Ammon's horn (tissue), 1 donor: Measurements from ENCODE around the gene NECAB2.

Experiments
- DNase-seq: peaks from one replicate; pipeline ENCODE4 v3.0.0-alpha.2; 2016; ENCODE audit warnings: low spot score

The NECAB2 gene

GRCh38 chr16:83967838-83968305, at the start of gene NECAB2:
Gene NECAB2, plus strand, starts transcription at chr16:83968244. Its CDS starts 405 bp downstream, at chr16:83968649.
- peak; percentile 46 for DNase-seq

DNA sequence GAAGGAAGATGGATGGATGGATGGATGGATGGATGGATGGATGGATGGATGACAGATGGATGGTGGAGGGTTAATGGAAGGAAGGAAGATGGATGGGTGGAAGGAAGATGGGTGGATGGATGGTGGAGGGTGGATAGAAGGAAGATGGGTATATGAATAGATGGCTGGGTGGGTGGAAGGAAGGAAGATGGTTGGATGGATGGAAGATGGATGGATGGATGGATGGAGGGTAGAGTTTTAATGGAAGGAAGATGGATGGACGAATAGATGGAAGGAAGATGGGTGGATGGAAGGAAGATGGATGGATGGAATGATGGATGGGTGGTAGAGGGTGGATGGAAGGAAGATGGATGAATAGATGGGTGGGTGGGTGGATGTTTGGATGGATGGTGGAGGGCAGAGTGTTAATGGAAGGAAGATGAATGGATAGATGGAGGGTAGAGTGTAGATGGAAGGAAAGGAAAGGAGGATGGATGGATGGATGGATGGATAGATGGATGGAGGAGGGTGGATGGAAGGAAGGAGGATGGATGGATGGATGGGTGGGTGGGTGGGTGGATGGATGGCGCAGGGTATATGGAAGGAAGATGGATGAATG, 47.1 kb upstream of the NECAB2 start:
- no peak for DNase-seq

DNA sequence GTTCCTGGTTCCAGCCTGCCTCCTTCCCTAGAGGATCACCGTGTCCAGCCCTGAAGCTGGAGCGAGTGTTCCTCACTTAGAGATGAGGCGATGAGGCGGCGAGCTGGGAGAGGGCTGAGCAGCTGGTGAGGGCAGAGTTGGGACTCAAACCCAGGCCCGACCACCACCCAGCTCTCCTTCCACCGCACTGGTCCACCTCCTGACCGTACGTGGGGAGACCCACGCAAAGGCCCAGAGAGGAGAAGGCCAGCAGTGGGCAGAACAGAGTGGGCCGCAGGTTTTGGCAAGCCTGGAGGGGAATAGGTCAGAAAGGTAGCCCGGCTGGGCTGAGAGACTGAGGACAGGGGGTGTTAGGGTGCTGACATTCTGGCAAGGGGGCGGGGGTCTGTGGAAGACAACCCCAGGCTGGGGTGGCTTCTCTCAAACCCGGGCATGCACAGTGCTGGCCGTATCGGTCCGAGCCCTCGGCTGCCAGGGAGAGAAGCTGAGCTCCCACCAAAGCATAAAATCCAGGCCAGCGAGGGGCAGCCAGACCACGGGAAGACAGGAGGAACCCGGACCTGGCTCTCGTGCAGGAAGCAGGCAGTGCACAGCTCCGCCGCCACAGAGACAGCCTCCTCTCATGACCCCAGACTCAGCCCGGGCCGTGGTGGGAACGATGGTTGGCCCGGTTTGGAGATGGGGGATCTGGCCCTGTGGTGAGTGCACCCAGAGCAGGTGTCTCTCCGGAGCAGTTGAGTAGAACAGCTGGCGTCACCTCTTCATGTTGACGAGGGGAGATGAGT, 44.3 kb upstream of the NECAB2 start:
- no peak for DNase-seq

DNA sequence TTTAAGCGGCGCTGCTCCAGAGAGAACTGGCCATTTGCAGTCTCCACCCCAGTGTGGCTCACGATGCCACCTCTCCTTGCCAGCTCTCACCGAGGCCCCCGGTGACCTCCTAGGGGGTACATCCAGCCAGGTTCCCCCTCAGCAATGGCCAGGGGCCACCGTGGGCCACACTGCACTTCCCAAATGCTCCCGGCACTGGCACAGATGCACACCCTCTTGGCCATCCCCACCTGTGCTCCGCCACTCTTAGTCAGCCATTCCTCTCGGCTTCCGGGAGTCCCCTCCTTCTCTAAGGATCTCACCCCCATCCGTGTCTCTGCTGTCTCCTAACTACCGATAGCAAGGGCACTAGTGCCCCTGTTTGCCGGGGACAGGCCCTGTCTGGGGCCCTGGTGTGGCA, 43.4 kb upstream of the NECAB2 start:
- no peak for DNase-seq

- DNase-seq = no peak
These were observed 42.7 kb upstream of the NECAB2 start for GRCh38 chr16:83925095-83925905.

DNA sequence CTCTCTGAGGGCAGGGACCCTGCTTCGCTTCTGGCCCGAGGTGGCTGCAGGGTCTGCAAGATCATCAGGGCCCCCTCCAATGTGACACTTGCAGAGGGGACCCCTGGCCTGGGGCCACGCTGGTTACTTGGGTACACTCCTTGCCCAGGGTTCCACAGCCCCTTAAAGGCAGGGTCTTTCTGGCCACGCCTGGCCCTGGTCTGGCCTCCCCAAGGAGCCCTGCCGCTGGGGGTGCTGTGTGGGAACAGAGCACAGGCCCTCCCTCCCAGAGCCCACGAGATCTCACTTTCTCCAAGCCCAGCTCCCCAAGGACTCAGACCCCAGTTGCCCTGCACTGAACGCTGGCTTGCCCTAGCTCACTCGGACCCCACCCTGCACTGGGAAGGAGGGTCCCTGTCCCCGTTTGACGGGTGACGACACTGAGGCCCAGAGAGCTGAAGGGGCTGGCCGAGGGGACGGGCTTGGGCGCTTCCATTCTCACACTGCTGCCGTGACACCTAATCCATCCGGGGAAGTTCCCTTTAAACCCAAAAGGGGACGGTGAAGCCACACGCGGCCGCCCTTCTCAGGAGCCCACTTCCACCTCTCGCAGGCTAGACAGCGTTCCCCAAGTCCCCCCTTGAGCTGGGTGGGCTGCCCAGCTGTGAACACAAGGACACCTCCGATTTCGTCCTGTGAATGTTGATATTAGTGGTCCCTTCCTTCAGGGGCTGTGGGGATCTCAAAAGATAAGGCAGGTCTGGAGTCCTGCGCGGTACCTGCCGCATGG, 41.9 kb upstream of the NECAB2 start:
- no peak for DNase-seq

DNA sequence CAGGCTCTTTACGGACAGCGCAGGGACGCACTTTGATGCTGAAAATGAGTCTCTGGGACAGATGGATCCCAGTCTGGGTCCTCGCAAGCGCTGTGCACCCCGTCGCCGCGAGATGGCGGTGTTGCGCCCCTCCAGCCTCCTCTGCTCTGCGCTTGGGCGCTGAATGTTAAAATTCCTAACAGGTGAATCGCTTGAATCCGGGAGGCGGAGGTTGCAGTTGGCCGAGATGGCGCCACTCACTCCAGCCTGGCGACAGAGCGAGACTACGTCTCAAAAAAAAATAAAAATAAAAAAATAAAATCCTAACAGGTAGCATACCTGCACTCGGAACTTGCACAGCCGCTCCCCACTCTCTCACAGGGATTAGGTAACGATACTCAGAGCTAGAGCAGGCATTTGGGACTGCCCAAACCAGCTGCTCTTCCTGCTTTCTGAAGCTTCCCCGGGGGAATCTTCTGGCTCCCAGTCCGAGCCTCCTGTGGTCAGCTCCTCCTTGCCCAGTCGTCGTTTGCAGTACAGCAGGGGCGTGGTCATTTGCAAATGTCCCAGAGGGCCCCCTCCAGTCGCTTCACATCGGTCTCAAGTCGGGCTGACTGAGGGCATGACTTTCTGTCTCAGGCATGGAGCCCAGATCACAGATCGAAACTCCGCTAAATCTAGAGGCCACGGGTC, 41.2 kb upstream of the NECAB2 start:
- DNase-seq = peak; percentile 80

DNA sequence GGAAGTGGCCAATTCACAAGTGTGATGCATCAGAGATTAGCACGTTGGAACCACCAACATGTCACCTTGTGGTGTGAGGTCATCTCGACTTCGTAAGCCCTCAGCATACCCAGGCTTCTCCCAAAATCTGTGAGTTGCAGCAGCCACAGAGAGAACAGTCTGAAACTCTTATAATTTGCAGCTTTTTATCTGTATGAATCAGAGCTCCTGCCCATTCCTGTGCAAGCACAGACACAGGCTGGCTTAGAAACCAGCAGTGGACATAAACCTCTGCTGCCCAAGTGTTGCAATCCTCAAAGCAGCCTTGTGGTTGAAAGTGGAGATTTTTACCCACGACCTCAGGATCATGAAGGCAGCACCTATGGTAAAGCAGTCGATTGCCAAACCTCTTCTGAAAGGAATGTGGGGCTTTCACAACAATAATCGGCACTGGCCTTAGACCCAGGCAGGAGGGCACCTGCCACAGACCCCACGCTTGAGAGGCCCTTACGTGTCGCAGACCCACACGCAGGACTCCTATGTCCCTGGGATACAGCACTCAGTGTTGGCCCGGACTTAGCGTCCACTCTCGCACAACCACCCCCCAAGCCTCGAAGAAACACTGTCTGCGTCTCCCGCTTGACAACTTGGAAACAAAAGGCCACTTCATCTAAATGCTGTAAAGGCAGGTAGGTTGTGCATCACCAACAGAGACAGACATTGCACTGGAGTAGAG, 39.5 kb upstream of the NECAB2 start:
- no peak for DNase-seq

DNA sequence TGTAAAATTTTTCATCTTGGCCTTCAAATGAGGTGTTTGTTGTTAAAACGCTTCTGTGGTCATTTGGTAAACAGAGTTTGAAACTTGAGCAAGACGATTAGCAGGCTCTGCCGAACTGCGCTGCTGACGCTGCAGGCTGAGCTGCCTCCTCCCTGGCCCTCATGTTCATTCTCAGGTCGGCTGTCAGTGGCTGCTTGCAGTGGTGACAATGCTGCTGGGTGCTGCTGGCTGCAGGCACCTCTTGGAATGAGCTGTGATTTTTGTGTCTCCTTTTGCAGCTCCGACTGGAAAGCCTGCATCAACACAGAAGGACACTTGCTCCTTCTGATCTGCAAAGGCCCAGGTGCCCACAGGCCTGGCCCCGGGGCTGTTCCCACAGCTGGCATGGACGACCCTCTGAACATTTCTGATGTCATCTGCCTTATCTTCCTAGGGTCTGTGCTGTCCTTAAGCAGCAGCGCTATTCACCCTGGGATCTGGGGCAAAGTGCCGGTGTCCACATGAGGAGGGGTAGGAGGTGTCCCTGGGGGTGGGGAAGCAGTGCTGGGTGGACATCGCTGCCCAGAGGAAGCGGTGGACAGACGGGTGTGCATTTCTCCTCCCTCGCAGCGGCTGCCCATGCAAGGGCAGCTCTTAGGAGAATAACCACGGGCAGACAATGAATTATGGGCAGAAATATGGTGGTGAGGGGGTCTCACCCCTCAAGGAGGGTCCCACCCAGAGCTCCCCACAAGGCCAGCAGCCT, 38.1 kb upstream of the NECAB2 start:
- no peak for DNase-seq

DNA sequence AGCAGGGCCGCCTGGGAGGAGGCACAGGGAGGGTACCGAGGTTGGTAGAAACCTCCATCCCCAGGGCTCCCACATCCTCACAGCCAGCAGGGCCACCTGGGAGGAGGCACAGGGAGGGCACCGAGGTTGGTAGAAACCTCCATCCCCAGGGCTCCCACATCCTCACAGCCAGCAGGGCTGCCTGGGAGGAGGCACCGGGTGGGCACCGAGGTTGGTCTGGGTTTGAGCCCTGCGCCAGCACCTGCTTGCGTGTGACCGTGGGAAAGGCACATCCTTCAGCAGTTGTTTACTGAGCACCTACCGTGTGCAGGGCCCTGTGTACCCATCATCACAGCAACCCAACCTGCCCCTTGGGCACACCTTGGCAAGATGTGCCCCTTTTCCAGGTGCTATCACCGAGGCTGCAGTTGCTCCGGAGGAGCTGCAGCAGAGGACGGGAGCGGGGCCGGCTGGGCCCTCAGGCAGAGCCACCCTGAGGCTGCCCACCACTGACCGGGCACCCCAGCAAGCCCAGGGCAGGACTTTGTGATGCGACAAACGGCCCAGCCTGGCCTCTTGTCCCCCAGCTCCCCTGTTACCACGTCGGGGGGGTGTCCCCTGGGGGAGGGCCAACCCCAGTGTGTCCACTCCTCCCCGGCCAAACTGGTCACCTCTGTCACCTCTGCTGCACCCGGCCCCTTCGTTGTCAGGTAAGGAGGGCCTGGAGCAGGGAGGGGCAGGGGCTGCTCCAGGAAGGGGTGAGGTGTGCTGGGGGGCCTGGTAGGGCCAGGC, 37.1 kb upstream of the NECAB2 start:
- no peak for DNase-seq

- DNase-seq = no peak
These were observed 36.5 kb upstream of the NECAB2 start for GRCh38 chr16:83931556-83931955.

GRCh38 chr16:83932304-83932703, 35.7 kb upstream of the NECAB2 start:
- no peak for DNase-seq

GRCh38 chr16:83932955-83933673, 34.9 kb upstream of the NECAB2 start:
- no peak for DNase-seq

GRCh38 chr16:83933885-83934683, 34.0 kb upstream of the NECAB2 start:
- DNase-seq = peak; percentile 36

DNA sequence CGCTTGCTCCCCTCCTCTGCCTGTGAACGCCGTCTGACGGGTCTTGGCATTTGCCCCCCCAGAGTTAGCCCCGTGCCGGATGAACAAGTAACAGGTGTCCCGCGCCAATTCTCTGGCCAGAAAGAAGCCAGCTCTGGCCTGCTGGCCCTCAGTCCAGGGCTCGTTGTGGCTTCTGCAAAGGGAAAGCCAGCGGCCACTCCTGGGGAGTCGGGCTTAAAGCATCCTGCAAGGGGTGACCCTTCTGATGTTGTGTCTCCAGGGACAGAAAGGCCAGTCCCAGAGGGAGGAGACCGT, 33.4 kb upstream of the NECAB2 start:
- DNase-seq = no peak

DNA sequence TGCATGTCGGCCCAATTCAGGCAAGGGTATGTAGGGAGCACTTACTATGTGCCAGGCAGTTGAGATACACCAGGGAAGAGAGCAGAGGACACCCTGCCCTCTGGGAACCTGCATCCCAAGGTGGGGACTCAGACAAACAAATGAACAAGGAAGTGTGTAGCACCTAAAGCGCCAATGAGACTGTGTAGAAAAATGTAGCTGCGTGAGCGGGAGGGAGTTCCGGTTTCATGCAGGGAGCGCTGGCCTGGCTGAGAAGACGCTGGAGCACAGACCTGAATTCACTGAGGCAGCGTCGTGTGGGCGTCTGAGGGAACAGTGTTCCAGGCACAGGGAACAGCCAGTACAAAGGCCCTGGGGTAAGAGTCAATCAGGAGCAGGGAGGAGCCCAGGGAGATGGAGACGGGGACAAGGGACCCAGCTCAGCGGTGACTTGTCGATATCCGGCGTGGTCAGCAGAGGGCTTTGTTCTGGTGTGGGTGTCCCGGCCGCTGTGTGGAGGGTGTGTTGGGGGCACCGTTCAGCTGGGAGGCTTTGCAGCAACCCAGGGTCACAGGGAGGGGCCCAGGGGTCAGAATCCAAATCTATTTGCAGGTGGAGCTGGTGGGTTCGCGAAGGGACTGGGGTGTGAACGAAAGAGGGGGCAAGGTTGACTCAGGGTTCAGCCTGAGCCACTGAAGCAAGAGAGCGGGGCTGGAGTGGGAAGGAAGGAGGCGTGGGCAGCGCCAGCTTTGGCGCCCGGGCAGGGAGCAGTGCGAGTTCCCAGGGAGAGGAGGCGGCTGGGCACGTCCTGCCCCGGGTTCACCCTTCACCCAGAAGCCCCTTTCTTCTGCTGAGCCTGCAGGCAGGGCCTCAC, 32.8 kb upstream of the NECAB2 start:
- no peak for DNase-seq

GRCh38 chr16:83935858-83936255, 32.2 kb upstream of the NECAB2 start:
- DNase-seq = no peak
